ENCODE results near the gene DCLRE1C. TPM values are rescaled to one million over a fixed set of nuclear protein-coding genes. Genes with fewer than 3 reads are reported as not detected.
"Not testable (repeated sequence)": the region's sequence is repeated elsewhere in the genome, so short reads cannot be mapped to it uniquely, and the experiment has no call there.

The DCLRE1C gene
- 13.6 TPM for total RNA-seq
- long read RNA-seq, partial matches to known transcripts = 3 of 27 reads
- long read RNA-seq, other reads (novel, unspliced or antisense) = 17 of 27 reads

DNA sequence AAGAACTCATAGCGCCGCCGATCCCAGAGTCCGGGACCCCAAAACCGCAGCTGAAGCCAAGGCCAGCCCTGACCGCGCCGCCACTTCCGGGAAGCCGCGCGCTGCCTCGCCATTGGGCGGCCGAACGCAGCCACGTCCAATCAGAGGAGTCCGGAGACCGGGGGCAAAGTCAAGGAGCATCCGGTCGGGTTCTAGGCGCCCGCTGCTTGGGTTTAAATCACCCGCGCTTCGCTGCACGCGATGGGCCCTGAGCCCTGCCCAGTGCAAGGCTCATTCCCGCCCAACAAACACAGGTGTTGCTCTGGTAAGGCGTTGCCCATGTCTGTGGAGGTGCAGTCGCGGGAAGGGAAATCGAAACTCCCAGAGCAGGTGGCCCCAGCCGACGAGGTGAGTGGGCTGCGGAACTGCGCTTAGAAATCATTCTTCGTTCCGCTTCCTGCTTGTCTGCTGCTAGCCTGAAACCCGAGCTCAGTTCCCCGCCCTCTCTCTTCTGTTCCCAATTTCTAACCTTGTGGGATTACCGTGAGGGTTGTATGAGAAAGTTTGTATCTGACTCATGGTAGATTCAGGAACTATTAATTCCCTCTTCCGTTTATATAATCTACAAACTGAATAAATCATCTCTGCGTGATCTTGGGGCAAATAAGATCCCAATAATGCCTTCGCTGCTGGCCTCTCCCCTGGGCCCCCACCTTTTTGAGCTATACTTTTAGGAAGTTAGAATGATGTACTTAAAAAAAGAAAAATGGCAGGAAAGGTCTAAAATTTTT, at the start of gene DCLRE1C:
TSS of gene DCLRE1C (minus strand) at position 96 of the 770 bp plus-strand sequence. CDS start at position 10, 86 bp downstream.
- H3K4me3 ChIP-seq = peak within 1 kb of the TSS; percentile 92
- no peaks in the 10 kb centered on the region for H3K27me3 ChIP-seq (ENCODE audit: low read depth)
- peaks cover 34% of the 10 kb centered on the region for H3K4me1 ChIP-seq
- ATAC-seq (peak; percentile 95 to 98), DNase-seq (peak; percentile 95)
- no peaks in the 10 kb centered on the region for H3K9me3 ChIP-seq
- H3K36me3 ChIP-seq = peaks cover under 1% of the 10 kb centered on the region
- peak within 1 kb of the TSS; percentile 94 for H3K27ac ChIP-seq
- TF ChIP-seq, protein P1, sequence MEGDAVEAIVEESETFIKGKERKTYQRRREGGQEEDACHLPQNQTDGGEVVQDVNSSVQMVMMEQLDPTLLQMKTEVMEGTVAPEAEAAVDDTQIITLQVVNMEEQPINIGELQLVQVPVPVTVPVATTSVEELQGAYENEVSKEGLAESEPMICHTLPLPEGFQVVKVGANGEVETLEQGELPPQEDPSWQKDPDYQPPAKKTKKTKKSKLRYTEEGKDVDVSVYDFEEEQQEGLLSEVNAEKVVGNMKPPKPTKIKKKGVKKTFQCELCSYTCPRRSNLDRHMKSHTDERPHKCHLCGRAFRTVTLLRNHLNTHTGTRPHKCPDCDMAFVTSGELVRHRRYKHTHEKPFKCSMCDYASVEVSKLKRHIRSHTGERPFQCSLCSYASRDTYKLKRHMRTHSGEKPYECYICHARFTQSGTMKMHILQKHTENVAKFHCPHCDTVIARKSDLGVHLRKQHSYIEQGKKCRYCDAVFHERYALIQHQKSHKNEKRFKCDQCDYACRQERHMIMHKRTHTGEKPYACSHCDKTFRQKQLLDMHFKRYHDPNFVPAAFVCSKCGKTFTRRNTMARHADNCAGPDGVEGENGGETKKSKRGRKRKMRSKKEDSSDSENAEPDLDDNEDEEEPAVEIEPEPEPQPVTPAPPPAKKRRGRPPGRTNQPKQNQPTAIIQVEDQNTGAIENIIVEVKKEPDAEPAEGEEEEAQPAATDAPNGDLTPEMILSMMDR (IDR thresholded peaks at IDR 0.05) = no peak
- intact Hi-C loops (cut with DNase I) = no loop called here

DNA sequence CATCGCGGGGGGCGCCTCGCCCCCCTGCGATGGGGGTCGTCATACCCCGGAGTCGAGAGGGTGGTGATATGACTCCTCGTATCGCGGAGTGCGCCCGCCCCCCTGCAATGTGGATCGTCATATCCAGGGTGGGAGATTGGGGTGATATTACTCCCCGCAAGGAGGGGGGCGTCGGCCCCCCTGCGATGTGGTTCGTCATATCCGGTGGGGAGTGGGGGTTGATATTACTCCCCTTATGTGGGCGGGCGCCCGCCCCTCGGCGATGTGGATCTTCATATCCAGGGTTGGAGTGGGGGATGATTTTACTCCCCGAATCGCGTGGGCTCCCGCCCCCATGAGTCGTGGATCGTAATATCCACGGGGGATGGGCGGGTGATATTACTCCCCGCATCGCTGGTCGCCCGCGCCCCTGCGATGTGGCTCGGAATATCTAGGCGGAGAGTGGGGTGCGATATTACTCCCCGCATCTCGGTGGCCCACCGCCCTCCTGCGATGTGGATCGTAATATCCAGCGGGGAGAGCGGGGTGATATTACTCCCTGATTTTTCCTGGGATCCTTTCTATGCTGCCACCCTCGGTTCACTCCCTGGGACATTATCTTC, 42.2 kb upstream of the DCLRE1C start:
- H3K27me3 ChIP-seq (ENCODE audit: low read depth) = no peaks in the 10 kb centered on the region
- H3K36me3 ChIP-seq = no peaks in the 10 kb centered on the region
- no peak overlapping the region for H3K27ac ChIP-seq
- no peak overlapping the region for H3K4me3 ChIP-seq
- TF ChIP-seq, protein P1 (IDR thresholded peaks at IDR 0.05) = no peak
- no peaks in the 10 kb centered on the region for H3K9me3 ChIP-seq
- DNase-seq (no peak), ATAC-seq (peak in 1 of 2 donors; percentile 17)
- no peaks in the 10 kb centered on the region for H3K4me1 ChIP-seq
- intact Hi-C loops (cut with DNase I) = no loop called here

DNA sequence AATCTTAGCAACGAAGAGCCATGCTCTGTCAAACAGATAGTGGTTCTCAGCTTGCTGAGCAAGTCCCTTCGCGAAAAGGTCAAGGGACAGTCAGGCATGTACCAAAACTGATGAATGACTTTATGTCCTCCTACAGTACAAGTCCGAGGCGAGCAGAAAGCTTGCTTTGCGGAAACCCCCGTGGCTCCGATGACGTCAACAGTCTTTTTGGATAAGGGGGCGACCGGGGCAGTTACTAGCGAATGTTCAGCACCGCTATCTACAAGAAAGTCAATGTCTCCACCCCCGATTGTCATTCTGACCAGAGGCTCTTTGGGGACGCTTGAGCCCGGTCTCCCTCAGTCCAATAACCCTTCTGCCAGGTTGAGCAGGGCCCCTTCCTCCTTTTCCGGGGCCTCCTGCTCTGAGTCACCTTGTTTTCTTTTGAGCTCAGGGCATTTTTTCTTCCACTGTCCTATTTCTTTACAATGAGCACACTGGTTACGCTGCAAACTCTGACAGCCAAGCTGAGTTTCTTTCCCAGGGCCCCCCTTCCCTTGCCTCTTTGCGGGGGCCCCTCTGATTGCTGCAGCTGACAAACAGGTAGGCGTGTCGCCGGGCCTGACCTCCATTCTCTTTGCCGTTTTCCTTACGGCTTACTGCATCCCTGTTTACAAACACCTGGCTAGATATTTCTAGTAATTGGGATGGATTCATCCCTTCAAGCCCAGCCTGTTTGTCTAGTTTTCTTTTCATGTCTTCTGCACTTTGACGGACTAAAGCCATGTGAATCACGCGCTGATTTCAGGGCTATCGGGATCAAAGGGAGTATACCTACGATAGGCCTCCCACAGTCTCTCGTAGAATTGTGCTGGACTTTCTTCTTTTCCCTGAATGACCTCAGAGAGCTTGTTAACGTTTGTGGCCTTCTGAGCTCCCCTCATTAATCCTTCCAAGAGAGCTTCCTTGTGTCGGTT, 39.9 kb upstream of the DCLRE1C start:
- DNase-seq; H3K36me3 ChIP-seq; H3K9me3 ChIP-seq; H3K4me3 ChIP-seq; ATAC-seq; H3K27ac ChIP-seq; H3K4me1 ChIP-seq; H3K27me3 ChIP-seq (ENCODE audit: low read depth); intact Hi-C loops (cut with DNase I): not testable (repeated sequence)

DNA sequence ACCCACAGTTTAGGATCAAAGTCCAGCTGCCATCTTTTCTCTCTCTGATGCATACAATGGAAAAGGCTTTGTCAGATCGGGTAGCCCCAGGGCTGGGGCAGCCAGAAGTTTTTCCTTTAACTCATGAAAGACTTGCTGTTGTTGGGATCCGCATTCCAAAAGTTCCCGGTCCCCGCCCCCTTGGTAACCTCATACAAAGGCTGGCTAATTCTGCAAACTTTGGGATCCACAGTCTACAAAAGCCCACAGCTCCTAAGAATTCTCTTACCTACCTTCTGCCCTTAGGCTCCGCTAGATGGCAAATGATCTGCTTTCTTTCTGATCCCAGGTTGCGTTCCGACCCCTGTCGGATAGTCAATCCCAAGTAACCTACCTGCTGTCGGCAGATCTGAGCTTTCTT, 38.4 kb upstream of the DCLRE1C start:
- H3K9me3 ChIP-seq; ATAC-seq; H3K36me3 ChIP-seq; H3K27me3 ChIP-seq (ENCODE audit: low read depth); DNase-seq; intact Hi-C loops (cut with DNase I); H3K4me1 ChIP-seq; H3K4me3 ChIP-seq; H3K27ac ChIP-seq: not testable (repeated sequence)

DNA sequence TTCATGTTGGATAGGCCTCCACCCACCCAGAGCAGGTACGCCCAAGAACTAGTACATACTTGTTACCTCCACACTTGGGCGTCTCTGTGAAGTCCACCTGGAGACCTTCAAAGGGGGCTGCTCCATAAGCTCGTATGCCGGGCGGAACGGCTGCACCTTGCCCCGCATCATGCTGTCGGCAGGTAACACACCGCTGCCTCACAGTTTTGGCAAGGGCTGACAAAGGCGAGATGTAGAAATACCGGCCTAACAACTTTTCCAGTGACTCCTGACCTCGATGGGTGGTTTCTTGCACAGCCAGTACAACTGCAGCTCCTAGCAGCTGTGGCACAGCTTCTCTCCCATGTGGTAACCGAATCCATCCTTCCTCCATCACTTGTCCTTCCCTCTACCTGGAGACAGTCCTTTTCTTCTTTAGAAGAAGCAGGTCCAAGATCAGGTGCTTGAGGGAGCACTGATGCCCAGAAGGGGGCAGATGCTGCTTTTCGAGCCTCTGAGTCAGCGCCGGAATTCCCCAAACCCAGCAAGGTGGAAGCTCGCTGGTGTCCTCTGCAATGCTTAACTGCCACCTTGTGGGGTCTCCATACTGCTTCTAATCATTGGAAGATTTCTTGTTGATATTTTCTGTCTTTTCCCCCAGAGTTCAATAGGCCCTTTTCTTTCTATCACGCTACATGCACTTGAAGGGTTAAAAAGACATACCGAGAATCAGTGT, 37.3 kb upstream of the DCLRE1C start:
- H3K36me3 ChIP-seq; ATAC-seq; H3K27me3 ChIP-seq (ENCODE audit: low read depth); intact Hi-C loops (cut with DNase I); DNase-seq; H3K4me3 ChIP-seq; H3K9me3 ChIP-seq; H3K4me1 ChIP-seq; H3K27ac ChIP-seq: not testable (repeated sequence)

DNA sequence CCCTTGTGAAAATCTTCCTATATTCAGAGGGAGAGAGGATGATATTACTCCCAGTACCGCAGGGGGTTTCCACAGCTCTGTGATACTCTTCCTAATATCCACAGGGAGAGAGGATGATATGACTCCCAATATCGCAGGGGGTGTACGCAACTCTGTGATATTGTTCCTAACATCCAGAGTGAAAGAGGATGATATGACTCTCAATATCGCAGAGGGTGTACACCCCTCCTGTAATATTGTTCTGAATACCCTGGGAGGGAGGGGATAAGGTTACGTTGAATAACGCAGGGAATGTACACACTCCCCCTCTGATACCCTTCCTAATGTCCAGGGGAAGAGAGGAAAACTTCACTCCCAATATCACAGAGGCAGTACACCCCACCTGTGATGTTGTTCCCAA, 35.7 kb upstream of the DCLRE1C start:
- ATAC-seq; H3K27ac ChIP-seq; intact Hi-C loops (cut with DNase I); DNase-seq; H3K36me3 ChIP-seq; H3K4me1 ChIP-seq; H3K4me3 ChIP-seq; H3K27me3 ChIP-seq (ENCODE audit: low read depth); H3K9me3 ChIP-seq: not testable (repeated sequence)

DNA sequence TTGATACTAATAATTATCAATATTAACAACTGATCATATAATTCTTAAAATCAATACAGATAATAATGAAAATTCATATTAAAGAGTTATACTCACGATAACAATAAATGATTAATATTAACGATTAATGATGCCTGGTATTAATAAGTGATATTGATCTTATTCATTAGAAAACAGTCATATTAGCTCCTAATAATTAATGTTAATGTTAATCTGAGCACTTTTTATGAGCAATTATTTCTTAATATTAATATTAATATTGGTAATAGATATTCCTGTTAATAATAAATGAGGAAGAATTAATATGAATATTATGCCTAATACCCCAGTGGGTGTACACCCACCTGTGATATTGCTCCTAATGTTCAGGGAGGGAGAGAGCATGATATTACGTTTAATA, 28.8 kb upstream of the DCLRE1C start:
- H3K4me1 ChIP-seq = no peaks in the 10 kb centered on the region
- H3K27ac ChIP-seq = no peak overlapping the region
- intact Hi-C loops (cut with DNase I) = no loop called here
- H3K9me3 ChIP-seq = no peaks in the 10 kb centered on the region
- no peak for DNase-seq
- no peak for ATAC-seq
- H3K36me3 ChIP-seq = no peaks in the 10 kb centered on the region
- H3K4me3 ChIP-seq = no peak overlapping the region
- no peaks in the 10 kb centered on the region for H3K27me3 ChIP-seq (ENCODE audit: low read depth)
- TF ChIP-seq, protein P1 (IDR thresholded peaks at IDR 0.05) = no peak

Data from lower lobe of right lung (tissue), 2 donors.